AG09319 (cell line): ENCODE measurements around the gene PCDHGA2.
"Not testable (repeated sequence)": the region's sequence is repeated elsewhere in the genome, so short reads cannot be mapped to it uniquely, and the experiment has no call there.

Experiments used
- DNase-seq: peaks from one replicate; pipeline ENCODE4 v3.0.0-alpha.2; 2010; ENCODE audit warnings: low read depth; ENCODE audit errors: extremely low read depth
- CTCF ChIP-seq: IDR thresholded peaks from 2 replicates; pipeline ENCODE4 v1.5.1; 2011; ENCODE audit warnings: low read depth, mild to moderate bottlenecking, inconsistent platforms, low read length, moderate library complexity

The PCDHGA2 gene

GRCh38 chr5:141363952-141364660 is 25.5 kb downstream of the PCDHGA2 start, which contains the start of gene PCDHGA5:
Gene PCDHGA5 (plus strand): TSS chr5:141364162. CDS start chr5:141364331, 169 bp downstream.
- no peak for DNase-seq
- TF ChIP-seq CTCF, result no peak; the same call in 1 of the 2 replicates

- TF ChIP-seq CTCF, result no peak
These were observed 27.7 kb downstream of the PCDHGA2 start for GRCh38 chr5:141366016-141366896.

GRCh38 chr5:141369994-141370848 is 31.7 kb downstream of the PCDHGA2 start, which contains the start of gene PCDHGB3:
Gene PCDHGB3 (plus strand): TSS chr5:141370242. CDS start chr5:141370395, 153 bp downstream.
- TF ChIP-seq CTCF, result peak; percentile 50
- DNase-seq, result no peak

More at GRCh38 chr5:141366016-141366896, 27.7 kb downstream of the PCDHGA2 start:
- DNase-seq, result no peak

GRCh38 chr5:141371572-141372475 is 33.3 kb downstream of the PCDHGA2 start:
- no peak for TF ChIP-seq CTCF
- DNase-seq, result no peak

- DNase-seq, result no peak
- TF ChIP-seq CTCF, result peak; percentile 40
These were observed 35.2 kb downstream of the PCDHGA2 start, which contains the start of gene PCDHGA6 for GRCh38 chr5:141373673-141374317. Gene PCDHGA6 (plus strand): TSS chr5:141373891. CDS start chr5:141374084, 193 bp downstream.

GRCh38 chr5:141374627-141375026 is 36.1 kb downstream of the PCDHGA2 start:
- no peak for DNase-seq
- TF ChIP-seq CTCF, result no peak

GRCh38 chr5:141375444-141376155 is 37.0 kb downstream of the PCDHGA2 start:
- not testable (repeated sequence) for DNase-seq
